ENCODE results near the gene CILP2.
A peak's percentile ranks its signal among the peaks of the same experiment; 100 is the strongest.

CILP2 gene

DNA sequence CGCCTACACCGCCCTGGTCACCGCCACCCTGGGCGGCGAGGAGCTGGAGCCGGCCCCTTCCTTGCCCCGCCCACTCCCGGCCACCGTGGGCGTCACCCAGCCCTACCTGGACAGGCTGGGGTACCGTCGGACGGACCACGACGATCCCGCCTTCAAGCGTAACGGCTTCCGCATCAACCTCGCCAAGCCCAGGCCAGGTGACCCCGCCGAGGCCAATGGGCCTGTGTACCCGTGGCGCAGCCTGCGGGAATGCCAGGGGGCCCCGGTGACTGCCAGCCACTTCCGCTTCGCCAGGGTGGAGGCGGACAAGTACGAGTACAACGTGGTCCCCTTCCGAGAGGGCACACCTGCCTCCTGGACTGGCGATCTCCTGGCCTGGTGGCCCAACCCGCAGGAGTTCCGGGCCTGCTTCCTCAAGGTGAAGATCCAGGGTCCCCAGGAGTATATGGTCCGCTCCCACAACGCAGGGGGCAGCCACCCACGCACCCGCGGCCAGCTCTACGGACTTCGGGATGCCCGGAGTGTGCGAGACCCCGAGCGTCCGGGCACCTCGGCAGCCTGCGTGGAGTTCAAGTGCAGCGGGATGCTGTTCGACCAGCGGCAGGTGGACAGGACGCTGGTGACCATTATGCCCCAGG lies 7.0 kb downstream of the CILP2 start:
- DNase-seq, result no peak

DNA sequence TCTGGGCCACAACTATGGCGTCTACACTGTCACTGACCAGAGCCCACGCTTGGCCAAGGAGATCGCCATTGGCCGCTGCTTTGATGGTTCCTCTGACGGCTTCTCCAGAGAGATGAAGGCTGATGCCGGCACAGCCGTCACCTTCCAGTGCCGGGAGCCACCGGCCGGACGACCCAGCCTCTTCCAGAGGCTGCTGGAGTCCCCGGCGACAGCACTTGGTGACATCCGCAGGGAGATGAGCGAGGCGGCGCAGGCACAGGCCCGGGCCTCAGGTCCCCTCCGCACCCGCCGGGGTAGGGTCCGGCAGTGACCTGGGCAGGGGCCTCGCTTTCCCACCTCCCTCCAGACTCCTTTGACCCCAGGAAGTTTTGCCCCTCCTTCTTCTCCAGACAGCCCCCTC lies 7.6 kb downstream of the CILP2 start:
- no peak for DNase-seq

DNA sequence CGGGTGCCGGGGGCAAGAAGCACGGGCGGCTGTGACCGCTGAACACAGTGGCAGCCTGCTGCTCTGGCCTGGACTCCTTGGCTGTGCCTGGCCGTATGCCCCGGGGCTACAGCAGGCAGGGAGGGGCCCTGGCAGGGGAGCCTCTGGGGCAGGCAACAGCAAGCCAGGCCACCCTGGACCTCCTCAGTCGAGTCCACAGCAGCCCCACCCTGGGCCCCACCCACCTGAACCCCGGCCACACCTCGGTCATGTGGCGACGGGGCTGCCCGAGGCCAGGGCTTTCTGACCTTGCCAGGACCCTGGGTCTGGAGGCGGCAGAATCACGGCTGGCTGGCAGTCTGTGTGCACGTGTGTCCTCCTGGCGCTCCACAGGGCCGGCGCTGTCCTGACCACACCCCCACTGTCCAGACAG lies 8.7 kb downstream of the CILP2 start:
- DNase-seq, result no peak

DNA sequence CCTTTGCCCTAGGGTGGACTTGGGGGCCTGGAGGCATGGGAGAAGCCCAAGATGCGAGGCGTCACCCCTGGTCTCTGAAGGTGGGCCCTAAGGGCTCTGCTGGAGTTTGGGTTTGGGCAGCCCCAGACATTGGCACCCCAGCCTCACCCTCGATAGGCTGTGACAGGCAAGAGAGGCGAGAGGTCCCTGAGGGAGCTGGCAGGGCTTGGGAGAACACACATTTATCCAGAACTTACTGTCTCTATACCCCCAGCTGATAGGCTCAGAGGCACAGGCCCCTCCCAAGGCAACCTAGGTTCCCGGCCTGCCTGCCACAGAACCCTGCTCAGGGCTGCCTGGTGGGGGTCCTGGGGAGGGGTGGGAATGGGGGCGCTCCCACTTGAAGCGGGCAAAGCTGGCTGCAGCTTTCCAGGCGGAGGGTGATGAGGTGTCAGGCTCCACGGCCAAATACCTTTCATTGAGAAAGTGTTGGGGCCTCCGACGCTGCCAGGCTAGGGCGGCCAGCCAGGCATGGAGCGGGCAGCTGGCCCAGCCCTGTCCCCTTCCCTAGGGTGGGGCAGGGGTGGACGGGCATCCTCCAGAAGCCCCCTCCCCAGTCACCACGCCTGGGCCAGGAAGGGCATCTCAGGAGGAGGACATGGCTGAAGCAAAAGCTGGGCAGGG lies 9.7 kb downstream of the CILP2 start:
- no peak for DNase-seq

DNA sequence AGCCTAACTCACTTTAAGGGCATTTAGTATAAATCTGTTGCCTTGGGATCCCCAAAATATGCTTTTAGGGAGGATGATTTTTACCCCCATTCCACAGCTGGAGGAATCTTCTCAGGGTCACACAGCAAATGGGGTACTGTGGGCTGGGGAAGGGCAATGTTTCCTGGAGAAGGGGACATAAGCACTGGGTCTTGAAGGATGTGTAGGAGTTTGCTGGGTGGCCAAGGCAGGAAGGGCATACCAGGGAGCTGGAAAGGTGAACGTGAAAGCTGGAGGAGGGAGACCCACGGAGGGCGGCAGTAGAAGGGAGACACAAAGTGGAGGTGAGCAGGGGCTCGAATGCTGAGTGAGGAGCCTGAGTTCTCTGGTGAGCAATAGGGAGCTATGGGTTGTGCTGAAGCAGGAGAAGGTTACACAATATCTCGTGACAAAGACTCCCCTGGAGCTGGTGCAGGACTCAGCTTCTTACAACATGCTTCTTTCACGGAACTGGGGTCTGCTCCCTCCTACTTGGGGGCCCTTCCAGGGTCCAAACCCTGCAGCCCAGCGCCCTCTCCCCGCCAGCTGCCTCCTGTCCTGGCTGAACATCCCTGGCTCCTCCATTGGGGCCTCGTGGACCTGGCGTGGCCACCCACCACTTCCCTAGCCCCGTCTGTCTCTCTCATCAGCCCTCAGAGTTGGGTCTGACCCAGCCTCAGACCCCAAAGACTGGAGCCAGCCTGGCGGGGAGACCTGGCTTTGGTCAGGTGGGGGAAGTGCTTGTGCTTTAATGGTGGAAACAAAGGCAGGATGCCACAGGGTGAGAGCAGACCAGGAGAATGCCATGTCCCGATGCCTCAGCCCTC lies 11.1 kb downstream of the CILP2 start:
- DNase-seq, result no peak

DNA sequence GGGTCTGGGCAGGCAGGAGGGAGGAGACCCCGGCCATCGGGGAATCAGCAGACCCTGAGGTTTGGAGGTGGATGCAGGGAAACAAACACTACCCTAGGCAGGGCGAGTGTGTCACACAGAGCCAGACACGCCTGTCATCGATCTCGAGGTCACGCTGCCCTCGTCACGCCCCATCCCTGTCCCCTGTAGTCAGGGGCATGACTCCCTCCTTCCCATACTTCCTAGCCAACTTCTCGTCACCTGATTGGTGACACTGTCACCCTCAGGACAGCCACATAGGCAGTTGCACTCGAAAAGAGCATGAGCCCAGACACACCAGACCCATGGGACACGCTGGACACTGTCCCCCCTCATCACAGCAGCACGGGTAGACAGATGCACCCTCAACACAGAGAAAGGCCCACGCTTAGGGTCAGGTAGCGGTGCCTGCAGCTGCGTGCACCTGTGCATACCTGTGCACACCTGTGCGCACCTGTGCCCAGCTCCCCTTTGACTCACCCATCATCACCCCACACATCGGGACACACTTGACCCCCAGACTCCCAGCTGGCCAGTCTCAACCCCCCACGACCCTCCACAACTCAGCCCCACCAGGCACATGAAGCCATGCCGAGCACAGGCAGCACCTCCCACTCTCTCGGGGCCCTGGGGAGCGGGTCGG lies 11.9 kb downstream of the CILP2 start:
- DNase-seq, result no peak

DNA sequence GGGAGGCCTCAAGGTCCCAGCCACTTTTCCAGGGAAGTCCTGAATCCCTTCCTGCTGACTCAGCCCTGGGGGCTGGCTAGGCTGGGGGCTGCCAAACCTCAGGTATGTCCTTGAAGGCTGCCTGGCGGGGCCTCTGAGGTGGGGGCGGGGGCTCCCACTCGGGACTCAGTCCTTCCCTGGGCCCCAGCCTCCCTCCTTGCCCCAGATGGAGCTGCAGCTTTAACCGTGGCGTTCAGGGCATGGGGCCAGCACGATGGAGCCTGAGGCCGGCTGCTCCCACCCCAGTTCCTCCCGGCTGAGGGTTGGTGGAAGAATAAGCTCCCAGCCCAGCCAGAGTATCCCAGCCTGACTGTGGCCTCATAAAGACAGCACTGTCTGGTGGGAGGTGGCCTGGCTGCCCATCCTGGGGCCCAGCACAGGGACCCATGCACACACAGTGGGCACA lies 12.4 kb downstream of the CILP2 start:
- no peak for DNase-seq

DNA sequence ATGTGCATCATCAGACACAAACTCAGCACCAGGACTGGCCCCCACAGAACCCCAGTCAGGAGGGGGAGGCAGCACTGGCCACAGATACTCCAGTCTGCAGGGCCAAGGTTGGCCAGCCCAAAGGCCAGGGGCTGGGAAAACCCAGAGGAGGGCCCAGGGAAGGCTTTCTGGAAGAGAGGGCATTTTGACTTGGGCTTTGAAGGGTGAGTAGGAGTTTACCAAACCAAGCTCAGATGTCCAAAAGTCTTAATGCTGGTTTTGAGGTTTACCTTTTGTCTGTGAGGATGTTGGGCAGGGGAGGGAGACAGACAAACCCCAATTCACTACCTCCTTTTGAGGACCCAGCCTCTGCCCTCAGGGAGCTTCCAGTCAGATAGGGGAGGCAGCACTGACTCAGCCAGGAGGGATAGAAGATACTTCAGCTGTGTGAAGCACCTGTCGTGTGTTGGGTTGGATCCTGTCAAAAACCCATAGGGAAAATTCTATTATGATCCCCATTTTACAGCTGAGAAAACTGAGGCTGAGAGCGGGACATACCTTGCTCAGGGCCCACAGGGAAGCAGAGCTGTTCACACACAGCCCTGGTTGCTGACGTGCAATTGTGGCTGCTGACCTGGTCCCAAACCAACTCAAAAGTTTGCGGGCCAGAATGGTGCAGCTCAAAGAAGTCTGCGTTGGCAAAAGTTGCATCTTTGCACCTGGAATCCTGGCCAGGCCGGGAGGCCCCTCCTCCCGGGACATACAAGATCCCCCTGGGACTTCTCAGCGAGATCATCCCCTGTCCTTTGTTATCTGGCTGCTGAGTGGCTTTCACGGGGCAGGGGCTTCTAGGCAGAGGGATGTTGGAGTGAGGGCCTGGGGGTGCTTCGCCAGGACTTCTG lies 13.1 kb downstream of the CILP2 start:
- no peak for DNase-seq

DNA sequence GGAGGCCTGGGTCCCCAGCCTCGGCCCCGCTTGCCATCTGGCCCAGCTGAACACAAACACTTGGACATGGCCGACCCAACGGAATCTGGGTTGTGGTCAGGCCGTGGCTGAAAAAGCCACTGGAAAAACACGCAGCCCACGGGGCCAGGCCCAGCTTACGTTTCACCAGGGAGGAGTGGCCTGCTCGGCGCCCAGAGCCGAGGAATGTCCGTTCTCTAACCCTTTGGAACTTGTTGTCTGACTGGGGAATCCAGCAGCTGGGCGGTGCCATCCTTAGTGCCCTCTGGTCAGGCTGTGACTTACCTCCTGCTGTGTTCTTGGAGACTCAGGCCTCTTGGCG lies 13.8 kb downstream of the CILP2 start:
- DNase-seq, result no peak

DNA sequence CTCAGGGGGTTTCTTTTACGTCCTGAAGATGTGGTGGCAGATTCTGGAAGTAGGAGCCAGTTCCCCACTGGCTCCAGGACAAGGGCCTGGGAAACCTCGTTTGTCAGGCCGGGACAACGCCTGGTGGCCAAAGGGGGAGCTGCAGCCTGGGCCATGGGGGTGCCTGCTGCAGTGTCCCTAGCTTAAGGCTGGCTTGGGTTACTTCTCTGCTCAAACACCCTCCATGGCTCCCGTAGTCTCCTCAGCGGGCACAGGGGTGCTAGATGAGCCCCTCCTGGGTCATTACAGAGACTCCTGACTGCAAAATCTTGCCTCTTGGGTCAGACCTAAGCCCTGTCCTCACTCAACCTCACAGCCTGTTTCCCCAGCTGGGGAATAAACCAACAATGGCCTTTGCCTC lies 14.7 kb downstream of the CILP2 start:
- DNase-seq, result peak; percentile 7

DNA sequence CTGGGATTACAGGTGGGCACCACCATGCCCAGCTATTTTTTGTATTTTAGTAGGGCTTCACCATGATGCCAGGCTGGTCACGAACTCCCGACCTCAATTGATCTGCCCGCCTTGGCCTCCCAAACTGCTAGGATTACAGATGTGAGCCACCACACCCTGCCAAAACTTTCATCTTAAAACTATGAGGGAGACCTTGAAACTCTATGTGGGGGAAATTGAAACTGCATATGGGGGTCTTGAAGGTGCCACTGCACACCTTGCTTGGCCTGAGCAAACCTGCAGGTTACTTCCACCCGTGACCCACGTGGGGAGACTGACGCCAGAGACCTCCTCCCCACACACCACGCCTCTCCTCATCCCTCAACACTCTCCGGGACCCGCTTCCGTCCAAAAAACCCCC lies 15.6 kb downstream of the CILP2 start:
- no peak for DNase-seq

DNA sequence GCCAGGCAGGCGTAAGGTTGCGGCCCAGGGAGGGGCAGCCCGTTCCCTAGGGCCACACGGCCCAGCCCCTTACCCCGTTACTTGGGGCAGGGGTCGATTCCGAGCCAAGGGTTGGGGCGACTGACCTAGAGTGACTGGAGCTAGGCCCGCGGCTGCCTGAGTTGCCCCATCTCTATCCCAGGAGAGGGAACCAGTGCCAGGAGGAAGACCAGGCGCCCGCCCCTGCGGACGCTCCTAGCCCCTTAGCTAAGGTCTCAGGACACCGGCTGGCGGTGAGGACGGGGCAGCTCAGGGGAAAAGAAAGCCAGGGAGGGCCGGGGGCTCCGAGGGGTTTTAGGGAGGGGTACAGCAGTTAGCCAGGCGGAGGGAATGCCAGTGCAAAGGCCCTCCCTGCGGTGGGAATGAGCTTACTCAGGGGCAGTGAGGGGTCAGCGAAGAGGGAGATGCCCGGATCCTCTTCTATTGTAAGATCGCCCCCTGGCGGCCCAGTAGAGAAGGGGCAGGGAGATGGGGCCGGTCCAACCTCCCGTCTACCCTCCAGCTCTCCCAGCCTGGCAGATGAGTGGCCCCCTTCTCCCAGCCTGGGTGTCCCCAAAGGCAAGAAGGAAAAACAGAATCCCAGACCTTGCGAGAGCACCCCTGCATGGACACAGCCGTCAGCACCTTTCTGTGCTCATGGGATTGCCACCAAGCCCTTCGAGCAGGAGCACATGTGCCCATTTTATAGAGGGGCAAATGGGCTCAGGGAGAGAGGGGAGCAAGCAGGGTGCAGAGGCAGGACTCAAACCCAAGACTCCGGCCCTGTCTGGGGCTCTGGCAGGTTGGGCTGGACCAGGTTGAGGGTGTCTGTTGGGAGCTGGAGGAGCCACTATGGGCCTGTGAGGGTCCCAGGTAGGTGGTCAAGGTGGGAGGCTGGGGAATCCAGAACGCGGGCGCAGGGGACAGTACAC lies 16.3 kb downstream of the CILP2 start:
- no peak for DNase-seq

DNA sequence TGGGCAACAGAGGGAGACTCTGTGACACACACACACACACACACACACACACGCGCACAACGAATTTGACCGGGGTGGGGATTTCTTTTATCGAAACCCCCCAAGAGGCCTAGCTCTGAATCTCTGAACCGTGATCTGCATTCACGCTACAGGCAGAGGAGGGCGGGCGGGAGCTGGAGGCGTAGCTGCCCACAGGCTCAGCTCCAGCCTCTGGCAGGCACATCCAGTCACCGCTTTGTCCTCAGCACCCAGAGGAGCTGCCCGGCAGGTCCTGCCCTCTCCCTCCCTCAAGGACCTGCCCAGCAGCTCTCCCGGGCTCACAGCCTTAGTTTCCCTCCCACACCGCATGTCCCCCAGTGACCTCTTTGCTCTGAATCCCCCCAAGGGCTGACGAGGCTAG lies 20.0 kb downstream of the CILP2 start:
- no peak for DNase-seq

DNA sequence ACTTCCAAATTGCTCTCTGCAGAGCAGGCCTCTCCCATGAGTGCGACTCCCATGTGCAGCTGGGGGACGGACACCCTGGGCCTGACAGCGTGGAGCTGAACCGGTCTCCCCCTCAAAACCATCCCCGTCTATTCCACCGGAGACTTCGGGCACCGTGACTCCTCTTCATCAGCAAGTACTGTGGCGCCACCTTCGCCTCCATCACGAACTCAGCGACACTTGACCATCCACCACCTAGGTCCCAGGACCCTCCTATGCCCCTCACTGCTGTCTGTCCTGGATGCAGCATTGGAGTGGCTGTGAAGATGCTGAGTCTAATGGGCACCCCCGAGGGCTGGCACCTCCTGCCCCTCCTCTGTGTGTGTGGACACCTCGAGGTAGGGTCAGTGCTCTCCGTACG lies 20.6 kb downstream of the CILP2 start:
- DNase-seq, result no peak

DNA sequence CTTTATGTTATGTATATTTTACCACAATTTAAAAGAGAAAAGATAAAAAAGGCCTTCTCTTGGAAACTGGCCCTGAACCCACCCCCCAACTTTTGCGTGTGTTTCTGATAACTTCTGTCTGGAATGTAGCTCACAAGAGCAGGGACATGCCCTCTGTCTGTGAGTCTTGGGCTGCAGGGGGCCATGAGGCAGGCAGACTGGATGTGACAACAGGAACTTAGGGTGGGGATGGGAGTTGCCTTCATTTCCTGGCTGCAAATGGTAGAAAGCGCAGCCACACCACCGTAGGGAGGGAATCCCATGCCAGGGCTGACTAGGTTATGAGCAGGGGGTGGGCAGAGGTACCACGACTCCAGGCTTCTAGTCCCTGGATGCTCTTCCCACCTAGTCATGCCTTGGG lies 21.9 kb downstream of the CILP2 start:
- DNase-seq, result no peak

DNA sequence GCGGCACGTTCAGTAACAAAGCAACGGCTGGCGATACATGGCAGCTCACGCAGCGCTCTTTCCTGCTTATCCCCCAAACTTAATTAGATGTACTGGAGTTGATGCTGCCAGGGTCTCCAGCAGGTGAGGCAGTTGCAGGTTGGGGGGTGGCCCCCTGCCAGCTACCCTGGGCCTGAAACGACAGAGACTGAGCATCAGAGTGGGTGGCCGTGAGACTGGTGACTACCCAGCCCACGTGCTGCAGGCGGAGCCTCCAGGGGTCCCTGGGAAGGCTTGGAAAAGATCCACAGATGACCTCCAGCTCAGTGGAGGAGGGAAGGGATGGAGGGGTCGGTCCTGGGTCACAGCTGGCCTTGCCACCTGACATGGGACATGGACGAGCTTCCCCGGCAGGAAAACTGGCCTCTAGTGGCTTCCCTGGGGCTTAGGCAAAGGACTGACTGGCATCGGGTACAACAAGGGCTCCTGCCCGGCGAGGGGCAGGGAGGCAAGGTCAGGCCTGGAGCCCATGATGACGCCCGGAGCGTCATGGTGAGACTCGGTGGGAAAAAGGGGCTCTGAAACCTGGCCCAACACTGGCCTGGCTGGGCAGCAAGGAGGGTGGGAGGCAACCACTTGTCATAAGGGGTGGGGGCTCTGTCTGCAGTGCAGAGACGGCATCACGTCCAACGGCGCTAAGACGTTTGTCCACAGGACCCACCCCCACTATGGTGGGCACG lies 24.0 kb downstream of the CILP2 start:
- DNase-seq, result no peak

DNA sequence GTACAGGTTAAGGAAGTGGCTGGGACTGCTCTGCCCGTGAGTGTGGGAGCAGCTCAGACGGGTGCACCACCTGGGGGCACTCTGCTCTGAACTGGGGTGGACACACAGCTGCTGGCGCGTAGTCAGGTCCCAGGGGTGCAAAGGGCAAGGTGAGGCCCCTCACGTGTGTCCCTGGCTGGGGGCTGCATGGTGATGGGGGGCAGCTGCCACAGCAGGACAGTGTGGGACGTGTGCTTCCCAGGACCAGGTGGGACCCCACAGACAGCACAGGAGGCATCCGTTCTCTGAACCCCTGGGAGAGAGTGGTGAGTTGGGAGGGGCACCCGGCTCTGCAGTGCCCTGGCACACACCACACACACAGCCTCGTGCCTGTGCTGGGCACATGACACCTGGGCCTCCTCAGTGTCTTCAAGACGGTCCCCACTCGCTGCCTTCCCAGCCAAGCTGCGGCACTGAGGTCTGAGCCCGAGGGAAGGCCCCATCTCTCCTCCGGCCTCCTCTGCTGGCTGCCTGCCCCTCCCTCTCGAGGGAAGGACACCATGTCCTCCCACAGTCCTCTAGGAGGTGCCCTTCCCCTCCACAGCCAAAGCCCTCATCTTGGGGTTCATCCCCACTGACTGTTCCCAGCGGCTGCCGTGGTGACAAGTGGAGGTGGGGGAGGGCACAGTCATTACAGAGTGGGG lies 24.7 kb downstream of the CILP2 start:
- no peak for DNase-seq

DNA sequence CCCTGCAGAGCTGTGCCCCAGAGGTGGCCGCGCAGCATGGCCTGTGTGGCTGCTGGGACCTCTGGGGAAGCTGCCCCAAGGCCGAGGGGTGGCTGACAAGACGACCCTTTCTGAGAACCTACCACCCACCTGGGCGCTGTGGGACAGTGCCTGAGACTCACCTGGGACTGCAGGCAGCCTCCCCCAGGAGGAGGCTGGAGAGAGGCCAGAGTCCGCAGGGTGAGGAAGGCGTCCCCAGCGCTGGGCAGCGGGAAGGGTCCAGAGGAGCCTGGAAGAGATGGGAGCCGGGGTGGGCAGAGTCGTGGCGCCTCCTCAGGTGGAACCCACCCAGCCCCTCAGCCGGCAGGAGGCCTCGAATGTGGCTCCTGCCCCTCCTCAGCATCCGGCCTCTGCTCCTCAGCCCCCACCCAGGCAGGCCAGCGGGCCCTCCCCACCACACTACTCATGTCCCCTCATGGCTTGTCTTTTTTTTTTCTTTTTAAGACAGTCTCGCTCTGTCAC lies 25.3 kb downstream of the CILP2 start:
- DNase-seq, result no peak

DNA sequence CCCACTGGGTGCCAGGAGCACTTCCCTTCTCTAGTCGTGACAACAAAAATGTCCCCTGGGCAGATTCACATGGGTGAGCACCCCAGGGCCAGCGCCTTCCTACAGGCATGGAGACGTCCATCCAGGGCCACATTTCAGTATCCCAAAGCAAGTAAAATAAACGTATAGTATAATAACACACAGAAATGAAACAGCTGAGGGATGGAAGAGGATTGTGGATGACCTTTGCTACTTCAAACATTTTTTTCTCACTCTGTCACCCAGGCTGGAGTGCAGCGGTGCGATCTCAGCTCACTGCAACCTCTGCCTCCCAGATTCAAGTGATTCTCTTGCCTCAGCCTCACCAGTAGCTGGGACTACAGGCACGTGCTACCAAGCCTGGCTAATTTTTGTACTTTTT lies 28.2 kb downstream of the CILP2 start:
- peak; percentile 33 for DNase-seq

DNA sequence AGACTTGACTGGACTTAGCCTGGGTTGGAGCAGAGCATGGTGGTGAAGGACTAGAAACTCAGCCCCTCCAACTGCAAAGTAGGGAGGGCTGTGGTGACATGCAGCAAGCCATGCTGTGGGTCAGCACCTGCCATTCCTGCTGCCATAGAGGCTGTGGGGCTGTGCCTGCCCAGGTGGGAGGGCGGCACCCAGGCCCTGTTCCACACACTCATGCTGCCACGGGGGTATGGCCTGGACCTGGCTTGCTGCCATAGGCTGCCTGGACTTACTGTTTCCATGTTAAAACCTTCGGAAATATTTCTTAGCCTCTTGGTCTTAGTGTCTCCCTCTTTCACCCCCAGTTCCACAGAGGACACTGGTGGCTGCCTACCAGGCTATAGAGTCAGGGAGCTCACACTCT lies 29.3 kb downstream of the CILP2 start:
- no peak for DNase-seq
